HG02885 (cell line): ENCODE data around the gene APRT.

Experiments
- ATAC-seq: cut with Tn5 transposase; IDR thresholded peaks from one replicate; pipeline ENCODE4 v1.9.1; 2021; ENCODE audit warnings: mild to moderate bottlenecking; ENCODE audit not compliant: unreplicated experiment, poor library complexity

The APRT gene

GRCh38 chr16:88811769-88812512 lies at the start of gene APRT:
Gene APRT (minus strand): TSS chr16:88811928. CDS start chr16:88811899, 29 bp downstream.
- ATAC-seq: peak; percentile 79

- no peak for ATAC-seq
Observed at GRCh38 chr16:88861359-88861758, 49.6 kb upstream of the APRT start.

GRCh38 chr16:88859381-88860091 lies 47.8 kb upstream of the APRT start:
- no peak for ATAC-seq

GRCh38 chr16:88857728-88858339 lies 46.1 kb upstream of the APRT start:
- ATAC-seq: peak; percentile 40

- peak; percentile 87 for ATAC-seq
Observed at GRCh38 chr16:88856828-88857727, 45.4 kb upstream of the APRT start, which contains the start of the genes GALNS and TRAPPC2L. Gene GALNS (minus strand): TSS chr16:88856947. CDS start chr16:88856877, 70 bp downstream. Gene TRAPPC2L (plus strand): TSS chr16:88857127. CDS start chr16:88857151, 24 bp downstream.

GRCh38 chr16:88856122-88856827 lies 44.5 kb upstream of the APRT start:
- no peak for ATAC-seq

- no peak for ATAC-seq
Observed at GRCh38 chr16:88855736-88856121, 44.0 kb upstream of the APRT start.

- no peak for ATAC-seq
Observed at GRCh38 chr16:88855176-88855575, 43.4 kb upstream of the APRT start.

- no peak for ATAC-seq
Observed at GRCh38 chr16:88854306-88855111, 42.8 kb upstream of the APRT start.

- no peak for ATAC-seq
Observed at GRCh38 chr16:88853325-88853941, 41.7 kb upstream of the APRT start.

- no peak for ATAC-seq
Observed at GRCh38 chr16:88851616-88852015, 39.9 kb upstream of the APRT start.

- no peak for ATAC-seq
Observed at GRCh38 chr16:88850531-88851199, 38.9 kb upstream of the APRT start.

- ATAC-seq: no peak
Observed at GRCh38 chr16:88848557-88848956, 36.8 kb upstream of the APRT start.

GRCh38 chr16:88847654-88848053 lies 35.9 kb upstream of the APRT start:
- no peak for ATAC-seq

GRCh38 chr16:88846088-88846487 lies 34.4 kb upstream of the APRT start:
- ATAC-seq: no peak

- no peak for ATAC-seq
Observed at GRCh38 chr16:88844419-88845036, 32.8 kb upstream of the APRT start.

GRCh38 chr16:88843256-88843655 lies 31.5 kb upstream of the APRT start:
- no peak for ATAC-seq
